Stimulated activated CD4-positive, alpha-beta T cell treated with anti-CD3 and anti-CD28 coated beads, TNF-alpha, amount 100 ng/mL, for 1 hour (primary cell): Measurements from ENCODE around the gene RPL5.

Experiments
- DNase-seq, 3 donors: peaks; one replicate each; pipeline ENCODE4 v3.0.0-alpha.2; 2020; ENCODE audit warnings: low read depth in 3 of 3, low spot score in 1 of 3

The RPL5 gene

DNA sequence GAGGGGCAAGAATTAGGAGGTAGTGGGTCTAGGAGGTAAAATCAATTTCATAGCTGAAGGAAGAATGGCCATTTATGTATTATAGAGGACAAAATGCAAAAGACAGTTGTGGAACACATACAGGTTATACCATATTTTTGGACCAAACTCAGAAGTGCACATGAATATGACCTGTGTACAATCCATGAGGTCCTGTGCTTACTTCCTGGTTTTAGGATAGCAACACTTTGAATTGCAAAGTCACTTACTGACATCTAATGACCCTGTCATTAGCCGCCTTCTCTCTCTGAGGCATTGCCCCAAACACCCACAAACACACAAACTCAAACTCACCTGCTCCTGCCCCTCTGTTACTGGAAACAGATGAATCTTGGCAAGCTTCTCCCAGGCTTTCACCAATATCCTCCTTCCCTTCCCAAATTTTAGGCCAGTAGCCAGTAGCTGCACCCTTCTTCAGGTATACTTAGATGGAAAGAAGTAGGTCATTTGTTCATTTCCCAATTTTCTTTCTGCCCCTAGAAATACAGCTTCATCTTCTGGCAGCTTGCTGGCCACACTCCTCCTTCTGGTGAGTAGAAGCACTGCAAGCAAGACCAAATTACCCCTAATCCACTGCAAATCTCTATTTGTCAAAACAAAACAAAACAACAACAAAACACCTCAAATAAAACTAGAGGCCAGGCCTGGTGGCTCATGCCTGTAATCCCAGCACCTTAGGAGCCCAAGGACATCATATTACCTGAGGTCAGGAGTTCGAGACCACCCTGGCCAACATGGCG lies 13.7 kb upstream of the RPL5 start:
- DNase-seq, result no peak

DNA sequence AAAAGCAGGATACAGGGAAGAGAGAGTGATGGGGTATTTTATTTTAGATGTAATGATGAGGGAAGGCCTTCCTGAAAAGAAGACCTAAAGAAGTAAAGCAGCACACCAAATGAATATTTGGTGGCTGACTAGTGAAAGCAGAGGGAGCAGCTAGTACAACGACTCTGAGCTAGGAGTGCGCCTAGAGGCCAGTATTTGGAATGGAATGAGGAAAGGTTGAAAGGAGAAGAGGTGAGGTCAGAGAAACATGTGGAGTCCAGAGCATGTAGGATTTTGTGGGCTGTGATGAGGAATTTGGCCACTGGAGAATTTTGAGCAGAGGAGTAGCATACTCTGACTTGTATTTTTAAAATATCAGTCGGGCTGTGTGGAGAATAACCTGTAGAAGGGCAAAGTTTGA lies 11.8 kb upstream of the RPL5 start:
- no peak for DNase-seq

DNA sequence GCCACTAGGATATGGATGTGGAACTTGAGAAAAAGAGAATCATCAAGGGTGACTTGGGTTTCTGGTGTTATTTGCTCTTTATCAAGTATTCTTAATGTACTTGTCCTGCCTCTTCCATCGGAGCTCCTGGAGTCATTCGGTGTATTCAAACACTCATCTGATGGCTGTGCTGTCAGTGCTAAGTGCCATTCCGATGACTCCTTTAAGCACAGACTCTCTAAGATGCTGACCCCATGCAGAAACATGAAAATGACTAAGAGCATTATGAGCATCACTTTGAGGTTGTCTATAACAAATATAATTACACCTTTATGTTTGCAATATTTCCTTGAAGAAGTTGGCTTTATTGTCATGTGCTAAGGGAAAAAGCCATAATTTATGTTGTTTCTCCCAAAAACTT lies 11.3 kb upstream of the RPL5 start:
- no peak for DNase-seq

DNA sequence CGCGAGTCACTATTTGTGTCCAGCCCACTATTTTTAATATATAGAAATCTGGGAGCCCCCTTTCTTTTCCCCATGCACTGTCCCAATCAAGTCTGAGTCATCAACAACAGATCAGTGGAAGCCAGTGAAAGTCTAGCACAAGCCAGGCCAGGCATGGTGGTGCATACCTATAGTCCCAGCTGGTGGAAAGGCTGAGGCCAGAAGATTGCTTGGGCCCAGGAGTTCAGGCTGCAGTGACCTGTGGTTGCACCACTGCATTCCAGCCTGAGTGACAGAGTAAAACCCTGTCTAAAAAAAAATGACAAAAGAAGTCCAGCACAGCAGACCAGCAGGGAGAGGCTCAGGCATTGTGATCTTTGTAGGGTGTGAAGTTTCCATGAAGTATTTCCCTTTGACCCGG lies 9.0 kb upstream of the RPL5 start:
- no peak for DNase-seq

DNA sequence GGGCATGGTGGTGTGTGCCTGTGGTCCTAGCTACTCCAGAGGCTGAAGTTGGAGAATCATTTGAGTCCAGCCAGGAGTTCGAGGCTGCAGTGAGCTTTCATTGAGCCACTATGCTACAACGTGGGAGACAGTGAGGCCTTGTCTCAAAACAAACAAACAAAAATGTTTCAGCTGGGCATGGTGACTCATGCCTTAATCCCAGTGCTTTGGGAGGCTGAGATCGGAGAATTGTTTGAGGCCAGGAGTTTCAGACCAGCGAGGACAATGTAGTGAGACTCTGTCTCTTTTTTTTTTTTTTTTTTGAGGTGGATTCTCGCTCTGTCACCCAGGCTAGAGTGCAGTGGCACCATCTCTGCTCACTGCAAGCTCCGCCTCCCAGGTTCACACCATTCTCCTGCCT lies 5.0 kb upstream of the RPL5 start:
- no peak for DNase-seq

DNA sequence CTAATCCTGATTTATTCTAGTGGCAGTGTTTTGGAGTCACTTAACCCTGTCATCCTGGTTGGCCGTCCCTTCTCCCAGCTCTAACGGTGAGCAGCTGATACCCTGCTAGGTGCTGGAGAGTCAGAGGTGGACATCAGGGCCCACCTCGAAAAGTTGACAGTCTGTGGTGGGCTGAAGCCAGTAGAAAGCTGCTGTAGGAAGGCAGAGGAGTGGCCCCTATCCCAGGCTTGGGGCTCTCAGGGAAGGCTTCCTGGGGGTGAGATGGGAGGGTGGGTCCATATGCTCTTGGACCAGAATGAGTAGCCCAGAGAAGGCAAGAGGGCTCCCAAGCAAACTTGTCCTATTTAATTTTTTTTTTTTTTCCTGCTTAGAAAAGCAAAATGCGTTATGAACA lies 475 bp upstream of the RPL5 start:
- no peak for DNase-seq

DNA sequence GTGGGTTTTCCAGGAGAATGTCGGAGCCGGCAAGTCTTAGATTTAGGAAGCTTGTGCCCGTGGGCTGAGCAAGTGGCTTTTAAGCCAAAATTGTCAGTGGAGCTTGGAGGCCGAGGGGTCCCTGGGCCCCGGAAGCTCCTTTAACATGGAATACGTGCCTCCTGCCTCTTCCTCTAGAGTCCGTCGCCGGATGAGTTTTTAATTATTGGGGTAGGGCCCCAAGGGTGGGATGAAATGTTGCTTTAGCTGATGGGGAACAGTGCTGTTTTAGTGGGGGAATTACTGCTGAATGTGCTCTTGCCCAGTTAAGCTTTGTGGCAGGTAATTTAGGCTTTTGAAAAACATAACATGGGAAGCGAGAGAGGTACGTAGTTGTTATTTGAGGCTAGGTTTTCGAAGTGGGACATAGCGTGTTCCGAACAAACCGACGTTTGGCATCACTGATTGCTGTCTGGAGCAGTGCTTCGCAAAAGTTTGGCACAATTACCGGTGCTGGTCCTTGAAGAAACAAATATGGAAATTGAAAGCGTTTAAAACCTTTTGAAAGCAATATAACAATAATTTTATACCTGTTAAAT lies 786 bp downstream of the RPL5 start:
- no peak for DNase-seq

DNA sequence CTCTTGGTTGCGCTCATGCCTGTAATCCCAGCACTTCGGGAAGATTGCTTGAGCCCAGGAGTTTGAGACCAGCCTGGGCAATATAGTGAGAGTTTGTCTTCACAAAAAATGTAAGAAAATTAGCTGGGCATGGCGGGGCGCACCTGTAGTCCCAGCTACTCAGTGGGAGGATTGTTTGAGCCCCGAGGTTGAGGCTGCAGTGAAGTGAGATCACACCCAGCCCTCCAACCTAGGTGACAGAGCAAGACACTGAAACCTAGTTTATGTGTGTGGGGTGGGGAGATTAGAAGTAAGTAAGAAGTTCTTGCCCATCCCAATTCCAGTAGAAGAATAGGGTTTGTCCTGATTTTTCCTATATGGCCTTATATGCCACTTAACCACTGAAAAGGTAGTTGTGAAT lies 2.0 kb downstream of the RPL5 start:
- no peak for DNase-seq

DNA sequence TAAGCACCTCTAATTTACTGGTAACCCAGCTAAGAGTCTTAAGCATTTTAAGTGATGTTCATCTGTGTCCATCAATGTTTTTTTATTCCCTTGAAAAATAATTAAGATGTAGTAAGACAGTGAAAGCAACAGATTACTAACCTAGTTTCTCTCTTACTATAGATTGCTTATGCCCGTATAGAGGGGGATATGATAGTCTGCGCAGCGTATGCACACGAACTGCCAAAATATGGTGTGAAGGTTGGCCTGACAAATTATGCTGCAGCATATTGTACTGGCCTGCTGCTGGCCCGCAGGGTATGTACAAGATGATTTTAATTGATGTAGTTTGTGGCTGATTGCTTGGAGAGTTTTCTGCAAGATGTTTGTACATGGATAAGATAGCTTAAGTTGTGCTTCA lies 2.8 kb downstream of the RPL5 start:
- no peak for DNase-seq

DNA sequence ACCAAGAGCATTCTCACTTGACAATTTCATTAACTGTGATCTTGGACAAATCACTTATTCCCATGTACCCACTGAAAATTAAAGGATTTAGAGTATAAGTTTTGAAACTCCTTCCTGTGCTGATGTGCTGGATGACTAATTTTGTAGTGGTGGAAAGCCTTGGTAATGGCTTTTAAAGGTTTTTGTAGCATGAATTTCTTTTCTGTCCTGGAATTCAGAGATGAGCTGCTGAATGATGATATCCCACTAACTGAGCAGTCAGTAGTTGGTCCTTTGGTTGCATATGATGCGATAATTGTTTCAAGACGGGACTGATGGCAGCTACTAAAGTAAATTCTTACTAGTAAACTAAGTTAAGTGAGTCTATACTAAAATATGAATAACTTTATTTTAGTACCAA lies 5.2 kb downstream of the RPL5 start:
- no peak for DNase-seq

DNA sequence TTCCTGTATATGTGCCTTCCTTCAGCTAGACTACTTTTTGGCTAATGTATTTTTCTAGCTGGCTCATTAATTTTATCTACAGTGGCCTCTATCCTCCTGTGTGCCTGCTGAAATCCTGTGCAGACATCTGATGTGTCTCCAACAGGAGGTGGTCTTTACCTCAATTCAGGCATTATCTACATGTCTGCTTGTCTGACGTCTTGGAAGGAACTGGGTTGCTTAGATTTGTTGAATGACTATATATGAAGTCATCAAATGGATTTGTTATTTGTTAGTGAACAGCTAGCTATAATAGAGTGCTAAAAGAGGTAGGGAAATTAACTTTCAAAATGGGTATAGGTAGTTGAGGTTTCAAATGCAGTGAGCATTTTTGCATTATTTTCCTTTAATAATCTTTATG lies 6.7 kb downstream of the RPL5 start:
- DNase-seq, result no peak

DNA sequence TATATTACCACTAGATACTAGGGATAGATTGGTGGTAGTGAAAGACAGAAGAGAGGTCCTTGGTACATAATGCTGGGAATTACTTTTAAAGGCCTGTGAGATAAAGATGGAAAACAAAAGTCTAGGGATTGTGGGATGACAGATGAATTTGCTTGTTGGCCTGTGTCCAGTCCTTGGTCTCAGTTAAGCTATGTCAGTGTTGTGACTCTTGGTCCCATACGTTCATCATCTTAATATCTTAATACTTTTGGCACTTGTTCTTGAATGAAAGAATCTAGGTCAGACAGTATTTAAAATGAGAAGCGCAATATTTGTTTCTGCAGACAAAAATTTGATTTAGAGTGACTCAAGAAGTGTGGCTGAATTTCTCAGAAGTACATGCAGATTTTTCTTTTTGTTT lies 7.6 kb downstream of the RPL5 start:
- no peak for DNase-seq

DNA sequence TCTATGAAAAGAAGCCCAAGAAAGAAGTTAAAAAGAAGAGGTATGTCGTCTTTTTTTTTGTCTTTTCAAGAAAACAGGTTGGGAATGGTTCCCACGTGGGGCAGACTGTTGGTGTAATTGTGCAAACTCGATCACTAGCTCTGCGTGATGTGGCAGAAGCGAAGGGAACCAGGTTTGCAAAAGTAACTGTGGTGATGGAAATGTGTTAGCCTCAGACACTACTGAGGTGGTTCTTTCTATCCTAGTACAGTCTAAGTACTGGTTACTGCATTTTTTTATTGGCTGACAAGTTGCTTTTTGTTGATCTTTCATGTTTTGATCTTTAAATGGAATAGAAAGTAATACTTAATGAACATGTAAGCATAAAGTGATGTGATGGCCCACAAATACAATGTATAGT lies 8.8 kb downstream of the RPL5 start:
- DNase-seq, result no peak

DNA sequence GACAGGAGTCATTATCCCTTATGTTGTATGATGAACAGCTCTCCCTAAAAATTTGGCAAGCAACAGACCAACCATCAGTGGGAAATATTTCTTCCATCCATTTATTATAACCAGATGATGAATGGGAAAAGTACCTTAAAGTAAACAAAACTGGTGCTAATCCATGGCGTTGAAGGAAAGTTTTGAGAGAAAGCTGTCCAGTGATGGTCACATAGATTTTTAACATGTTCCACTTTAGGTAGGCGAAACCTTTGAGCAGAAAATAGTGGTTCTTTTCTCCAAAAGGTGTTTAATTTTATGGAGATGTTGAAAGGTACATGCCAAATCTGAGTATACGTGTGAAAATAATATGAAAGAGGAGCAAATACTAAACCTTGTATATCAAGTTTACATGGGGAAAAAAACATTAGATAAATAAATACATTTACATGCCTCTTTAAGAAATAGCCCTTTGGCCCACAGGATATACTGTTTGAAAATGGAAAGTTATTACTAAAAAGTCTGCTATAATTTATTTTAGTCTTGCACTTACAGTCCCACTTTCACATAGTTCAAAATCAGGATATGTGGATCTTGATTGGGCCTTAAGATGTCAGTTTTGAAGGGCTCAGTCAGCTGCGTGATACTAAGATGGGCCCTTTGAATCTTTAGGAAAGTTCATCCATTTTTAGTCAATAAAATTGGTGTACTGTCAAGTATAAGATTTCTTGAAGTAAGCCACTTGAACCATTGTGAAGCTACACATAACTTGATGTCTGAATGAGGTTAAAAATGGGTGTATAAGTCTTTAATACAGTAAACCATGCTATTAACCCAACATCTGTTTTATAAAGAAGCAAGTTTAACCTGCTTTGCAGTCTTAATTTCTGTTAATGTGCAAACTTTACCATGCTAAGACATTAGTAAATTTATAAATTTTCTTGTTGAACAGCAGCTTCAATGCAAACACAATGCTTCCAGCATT lies 10.5 kb downstream of the RPL5 start:
- DNase-seq, result no peak

DNA sequence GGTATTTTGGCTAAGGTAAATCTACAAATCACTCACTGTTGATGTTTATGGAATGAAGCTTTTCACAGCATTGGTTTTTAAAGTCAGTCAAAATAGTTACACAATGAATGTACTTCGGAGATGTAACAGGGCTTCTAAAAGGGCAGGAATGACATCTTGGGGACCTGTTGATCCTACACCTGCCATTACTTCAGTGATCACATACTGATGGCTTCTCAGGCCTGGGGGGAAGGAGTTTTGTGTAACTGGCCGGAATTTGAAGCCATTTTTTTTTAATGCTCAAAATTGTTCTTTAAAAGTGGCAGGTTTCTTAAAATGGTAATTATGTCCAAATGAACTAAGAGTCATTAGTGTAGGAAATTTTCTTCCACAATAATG lies 11.2 kb downstream of the RPL5 start:
- no peak for DNase-seq

DNA sequence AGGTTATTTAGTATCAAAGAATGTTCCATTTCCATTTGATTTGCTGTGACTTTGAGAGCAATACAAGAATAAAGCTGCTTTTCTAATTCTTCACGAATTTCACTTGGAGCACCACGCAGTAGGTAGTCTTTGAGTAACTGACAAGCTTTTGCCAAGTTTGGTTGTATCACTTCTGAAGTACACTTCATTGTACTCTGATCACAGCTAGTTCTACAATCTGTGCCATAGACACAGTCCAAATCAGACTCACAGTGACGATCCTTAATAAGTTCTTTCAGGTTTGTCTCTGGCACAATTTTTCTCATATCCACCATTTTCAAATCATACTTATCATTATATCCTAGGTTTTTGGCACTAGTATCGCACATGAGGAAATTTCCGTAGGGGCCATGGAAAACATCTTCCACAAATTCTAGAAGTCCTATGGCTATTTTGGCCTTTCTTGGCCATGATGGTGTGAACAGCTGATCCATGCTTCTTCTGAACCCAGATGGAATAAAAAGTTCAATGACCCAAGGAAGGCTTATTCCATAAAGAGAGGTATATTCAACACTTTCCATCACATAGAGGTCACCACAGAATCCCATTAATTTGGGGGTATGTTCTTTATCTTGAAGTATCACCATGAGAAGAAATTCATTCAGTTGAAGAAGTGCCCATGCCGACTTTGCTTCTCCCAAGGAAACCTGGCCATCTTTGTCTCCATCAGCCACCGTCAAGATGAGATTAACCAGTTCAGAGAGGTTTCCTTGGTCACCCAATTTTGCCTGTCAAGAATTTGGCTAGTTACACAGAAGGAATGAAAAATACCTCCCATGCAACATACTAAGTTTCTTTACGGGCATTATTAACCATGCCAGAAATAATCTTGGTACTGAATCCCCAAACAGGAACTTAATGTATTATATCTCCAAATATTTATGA lies 11.9 kb downstream of the RPL5 start:
- DNase-seq, result no peak

DNA sequence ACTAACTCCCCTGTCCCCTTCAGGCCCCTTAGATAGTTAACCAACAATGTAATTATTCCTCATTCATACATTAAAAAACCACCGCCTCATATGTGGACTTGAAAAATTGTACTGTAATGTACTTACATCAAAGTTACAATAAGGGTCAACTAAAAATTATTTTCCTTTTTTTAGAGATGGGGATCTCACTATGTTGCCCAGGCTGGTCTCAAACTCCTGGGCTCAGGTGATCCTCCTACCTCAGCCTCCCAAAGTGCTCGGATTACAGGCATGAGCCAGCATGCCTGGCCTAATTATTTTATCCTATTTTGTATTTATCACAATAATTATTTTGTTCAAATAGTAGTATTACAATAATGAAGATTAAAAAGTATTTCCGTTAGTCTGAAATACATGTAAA lies 12.6 kb downstream of the RPL5 start:
- DNase-seq, result no peak

DNA sequence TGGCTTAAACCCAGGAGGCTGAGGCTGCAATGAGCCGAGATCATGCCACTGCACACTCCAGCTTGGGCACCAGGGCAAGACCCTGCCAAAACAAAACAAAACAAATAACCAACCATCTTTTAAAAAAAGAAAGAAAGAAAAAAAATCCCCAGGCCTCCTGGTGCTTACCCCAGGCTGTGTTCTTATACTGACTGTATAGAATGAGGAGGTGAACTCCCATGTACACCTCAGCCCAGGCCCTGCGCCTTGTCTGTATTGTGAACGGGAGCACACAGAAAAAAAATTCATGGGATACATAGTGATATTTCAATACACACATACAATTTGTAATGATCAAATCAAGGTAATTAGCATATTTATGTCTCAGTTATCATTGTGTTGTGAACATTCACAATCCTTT lies 14.1 kb downstream of the RPL5 start:
- DNase-seq, result no peak

DNA sequence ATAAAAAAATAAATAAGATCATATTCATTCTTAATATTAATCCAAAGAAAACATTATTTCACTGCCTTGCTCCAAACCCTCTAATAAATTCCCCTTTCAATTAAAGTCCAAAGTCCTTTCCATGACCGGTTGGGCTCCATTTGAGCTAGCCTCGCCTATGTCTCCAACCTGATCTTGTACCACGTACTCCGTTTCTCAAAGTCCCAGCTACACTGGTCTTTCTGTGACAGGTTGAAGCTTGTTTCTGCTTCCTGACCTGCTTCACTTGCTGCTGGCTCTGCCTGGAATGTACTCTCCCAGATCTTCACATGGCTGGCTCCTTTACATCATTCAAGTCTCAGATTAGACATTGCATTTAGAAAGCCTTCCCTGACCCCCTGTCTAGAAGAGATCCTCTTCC lies 16.4 kb downstream of the RPL5 start:
- DNase-seq, result no peak

DNA sequence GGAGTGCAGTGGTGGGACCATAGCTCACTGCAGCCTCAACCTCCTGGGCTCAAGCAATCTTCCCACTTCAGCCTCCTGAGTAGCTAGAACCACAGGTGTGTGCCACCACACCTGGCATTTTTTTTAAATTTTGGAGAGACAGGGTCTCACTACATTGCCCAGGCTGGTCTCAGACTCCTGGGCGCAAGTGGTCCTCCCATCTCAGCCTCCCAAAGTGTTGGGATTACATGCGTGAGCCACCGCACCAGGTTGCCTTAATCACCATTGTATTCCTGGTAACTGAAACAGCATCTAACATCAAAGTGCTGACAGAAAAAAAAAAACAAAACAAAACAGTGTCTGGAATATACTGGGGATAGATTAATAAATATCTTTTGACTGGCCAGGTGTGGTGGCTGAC lies 18.2 kb downstream of the RPL5 start:
- DNase-seq, result no peak

DNA sequence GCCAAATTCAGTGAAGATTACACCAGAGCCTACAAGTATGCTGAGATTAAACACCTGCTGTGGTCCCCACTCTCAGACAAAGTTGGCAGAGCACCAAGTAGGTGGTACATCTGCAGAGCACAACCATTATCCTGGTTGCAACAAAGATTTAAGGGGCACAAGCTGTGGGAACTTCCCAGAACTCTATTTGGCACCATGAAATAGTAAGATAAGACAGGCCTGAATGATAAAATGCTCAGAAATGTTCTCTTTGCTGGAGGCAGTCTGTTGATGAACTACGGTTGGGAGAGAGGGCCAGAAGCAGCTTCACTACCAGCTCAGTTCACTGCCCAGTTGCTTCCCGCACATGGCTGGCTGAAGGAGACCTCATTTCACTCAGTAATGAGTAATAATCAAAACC lies 19.9 kb downstream of the RPL5 start:
- no peak for DNase-seq
